CD14-positive monocyte (primary cell): ENCODE results near the gene IDH2. TPM values are rescaled to one million over a fixed set of nuclear protein-coding genes. Genes with fewer than 3 reads are reported as not detected.

ENCODE experiments used
- DNase-seq, 3 donors: peaks; one replicate each; pipeline ENCODE4 v3.0.0-alpha.2; 2011 to 2022
- H2AFZ ChIP-seq: 2 replicates; pipeline ENCODE4 v1.6.0; 2012; ENCODE audit warnings: mild to moderate bottlenecking, low read depth, low read length, inconsistent platforms; ENCODE audit not compliant: insufficient read depth, poor library complexity, severe bottlenecking
- H3K27ac ChIP-seq, 2 donors: 1 replicate in 1 of 2; 2 replicates in 1 of 2; pipeline ENCODE4 v1.5.1; 2012 to 2013; ENCODE audit warnings: low read length in 2 of 2, control low read depth in 1 of 2, inconsistent platforms in 1 of 2, low read depth in 1 of 2, mild to moderate bottlenecking in 1 of 2
- H3K27me3 ChIP-seq, 2 donors: one replicate each; pipeline versions ENCODE4 v1.6.0 to v1.6.1; 2011 to 2013; ENCODE audit warnings: low read length in 2 of 2; ENCODE audit not compliant: control insufficient read depth in 2 of 2, insufficient read depth in 2 of 2
- H3K36me3 ChIP-seq, 2 donors: replicated peaks in 1 of 2; 1 replicate in 1 of 2; 2 replicates in 1 of 2; pipeline versions ENCODE4 v1.5.1 to v1.6.1; 2012 to 2013; ENCODE audit warnings: low read length in 2 of 2, control low read depth in 1 of 2, inconsistent platforms in 1 of 2, mild to moderate bottlenecking in 1 of 2; ENCODE audit not compliant: insufficient read depth in 2 of 2, control insufficient read depth in 1 of 2
- H3K4me1 ChIP-seq, 2 donors: 1 replicate in 1 of 2; 2 replicates in 1 of 2; pipeline versions ENCODE4 v1.5.1 to v1.6.1; 2012 to 2013; ENCODE audit warnings: low read length in 2 of 2, control low read depth in 1 of 2, inconsistent platforms in 1 of 2, mild to moderate bottlenecking in 1 of 2, moderate library complexity in 1 of 2; ENCODE audit not compliant: insufficient read depth in 2 of 2, control insufficient read depth in 1 of 2
- H3K4me2 ChIP-seq: replicated peaks from 2 replicates; pipeline ENCODE3; 2012; ENCODE audit warnings: low read length, moderate library complexity, mild to moderate bottlenecking; ENCODE audit not compliant: poor library complexity, severe bottlenecking; ENCODE audit errors: extremely low read depth
- H3K4me3 ChIP-seq, 3 experiments: fragments of 200-600 bp in 1 of 3; sonication (generic) in 1 of 3; replicated peaks in 1 of 3; 1 replicate in 2 of 3; 2 replicates in 1 of 3; pipeline ENCODE4 v1.5.1; 2011 to 2013; ENCODE audit warnings: low read length in 3 of 3, mild to moderate bottlenecking in 3 of 3, control low read depth in 2 of 3, low read depth in 2 of 3, inconsistent platforms in 1 of 3, moderate library complexity in 1 of 3
- H3K79me2 ChIP-seq: 2 replicates; pipeline ENCODE4 v1.6.0; 2012; ENCODE audit warnings: mild to moderate bottlenecking, control low read depth, inconsistent platforms, low read length, moderate library complexity; ENCODE audit not compliant: insufficient read depth
- H3K9ac ChIP-seq: 2 replicates; pipeline ENCODE4 v1.6.0; 2017; ENCODE audit warnings: low read length, mild to moderate bottlenecking; ENCODE audit not compliant: insufficient read depth, poor library complexity, severe bottlenecking
- H3K9me3 ChIP-seq, 2 donors: replicated peaks in 1 of 2; 1 replicate in 1 of 2; 2 replicates in 1 of 2; pipeline versions ENCODE4 v1.5.1 to v1.6.1; 2012 to 2013; ENCODE audit warnings: low read length in 2 of 2, control low read depth in 1 of 2; ENCODE audit not compliant: control insufficient read depth in 1 of 2, insufficient read depth in 1 of 2
- H4K20me1 ChIP-seq: 2 replicates; pipeline ENCODE4 v1.6.0; 2012; ENCODE audit warnings: mild to moderate bottlenecking, low read length, control low read depth, moderate library complexity; ENCODE audit not compliant: insufficient read depth
- H3K27ac Mint-ChIP-seq, 7 donors: one replicate each; pipeline ENCODE4 v1.8.0; 2020; ENCODE audit warnings: mild to moderate bottlenecking in 7 of 7, mixed read lengths in 7 of 7, moderate library complexity in 6 of 7, inconsistent platforms in 2 of 7
- H3K27me3 Mint-ChIP-seq, 3 donors: one replicate each; pipeline ENCODE4 v1.8.0; 2021 to 2022; ENCODE audit warnings: low read depth in 3 of 3, mild to moderate bottlenecking in 3 of 3, mixed read lengths in 3 of 3, moderate library complexity in 3 of 3, inconsistent platforms in 1 of 3
- H3K36me3 Mint-ChIP-seq, 2 donors: one replicate each; pipeline ENCODE4 v1.8.0; 2020; ENCODE audit warnings: mixed read lengths in 2 of 2, inconsistent platforms in 1 of 2, mild to moderate bottlenecking in 1 of 2
- H3K4me1 Mint-ChIP-seq: one replicate; pipeline ENCODE4 v1.8.0; 2020; ENCODE audit warnings: mild to moderate bottlenecking, mixed read lengths
- H3K4me3 Mint-ChIP-seq, 2 donors: one replicate each; pipeline ENCODE4 v1.8.0; 2020; ENCODE audit warnings: mild to moderate bottlenecking in 2 of 2, mixed read lengths in 2 of 2, moderate library complexity in 1 of 2
- H3K9me3 Mint-ChIP-seq, 7 donors: one replicate each; pipeline ENCODE4 v1.8.0; 2020 to 2022; ENCODE audit warnings: mixed read lengths in 7 of 7, mild to moderate bottlenecking in 6 of 7, moderate library complexity in 6 of 7, inconsistent platforms in 2 of 7
- CTCF ChIP-seq: fragments of 200-600 bp; IDR thresholded peaks from one replicate; pipeline ENCODE4 v1.8.0; 2022; ENCODE audit warnings: antibody characterized with exemption, mild to moderate bottlenecking
- WGBS: methylation state at CpG from one replicate; pipeline ENCODE4 v1.1.5; 2013; ENCODE audit warnings: missing lambda C conversion rate; ENCODE audit not compliant: insufficient coverage; 5-methylcytosine and 5-hydroxymethylcytosine counted together
- intact Hi-C, 2 donors: fragments of 100-400 bp; cut with micrococcal nuclease; formaldehyde crosslinking; loops; one replicate each; pipeline versions ENCODE4 v1.15.0 to v1.15.1; 2023
- polyA plus RNA-seq, 3 donors: library from polyadenylated mRNA; depleted of rRNA in 1 of 3; unstranded in 2 of 3; stranded (reverse) in 1 of 3; fragments of 300-500 nt in 2 of 3; fragments of >200 nt in 1 of 3; fragmentation: Illumina TruSeq in 2 of 3; gene quantifications; 1 replicate in 2 of 3; 2 replicates in 1 of 3; pipeline ENCODE4 v1.2.3, GENCODE V29; 2012 to 2021

Gene IDH2
- polyA plus RNA-seq, 3 donors = 40.6 to 115 (median 82.2) TPM

GRCh38 chr15:90124507-90124906 lies 22.2 kb upstream of the IDH2 start:
- Histone ChIP-seq H3K27ac (no peak overlapping the region), H3K4me1 (no peaks in the 10 kb centered on the region), H3K9ac (no peak overlapping the region), H2AFZ (no peak overlapping the region), H3K4me2 (no peak overlapping the region), H3K4me3 (no peak overlapping the region), H3K9me3 (no peaks in the 10 kb centered on the region), H4K20me1 (no peaks in the 10 kb centered on the region), H3K27me3 (peaks cover 0 to 5% of the 10 kb centered on the region in 2 donors), H3K79me2 (no peaks in the 10 kb centered on the region), H3K36me3 (no peaks in the 10 kb centered on the region)
- no peaks in the 10 kb centered on the region for H3K4me1 Mint-ChIP-seq
- no peak for TF ChIP-seq CTCF
- no peaks in the 10 kb centered on the region for H3K36me3 Mint-ChIP-seq
- H3K27me3 Mint-ChIP-seq = peaks cover 1 to 34% (median 2%) of the 10 kb centered on the region in 3 donors
- peaks cover 0 to 4% (median 0%) of the 10 kb centered on the region in 7 donors for H3K9me3 Mint-ChIP-seq
- no peak for DNase-seq
- H3K4me3 Mint-ChIP-seq = no peak overlapping the region
- no peak overlapping the region for H3K27ac Mint-ChIP-seq
- intact Hi-C loops = no loop called here

GRCh38 chr15:90121086-90121485 lies 18.8 kb upstream of the IDH2 start:
- Mint-ChIP-seq H3K27me3 (peaks cover 1 to 23% (median 1%) of the 10 kb centered on the region in 3 donors), H3K4me1 (no peaks in the 10 kb centered on the region), H3K4me3 (no peak overlapping the region), H3K36me3 (no peaks in the 10 kb centered on the region), H3K9me3 (peaks cover 0 to 3% (median 2%) of the 10 kb centered on the region in 7 donors), H3K27ac (no peak overlapping the region)
- intact Hi-C loops = no loop called here
- Histone ChIP-seq H2AFZ (no peak overlapping the region), H3K9ac (no peak overlapping the region), H3K79me2 (no peaks in the 10 kb centered on the region), H3K4me2 (no peak overlapping the region), H3K4me1 (no peaks in the 10 kb centered on the region), H3K27ac (no peak overlapping the region), H3K4me3 (no peak overlapping the region), H3K9me3 (no peaks in the 10 kb centered on the region), H4K20me1 (no peaks in the 10 kb centered on the region), H3K27me3 (no peaks in the 10 kb centered on the region), H3K36me3 (no peaks in the 10 kb centered on the region)
- DNase-seq = no peak
- no peak for TF ChIP-seq CTCF
- 80% methylated on average over 1 of the region's 6 CpGs for WGBS
